GM19372 (cell line): ENCODE measurements around the gene EDN2.

Experiments
- ATAC-seq: cut with Tn5 transposase; IDR thresholded peaks from one replicate; pipeline ENCODE4 v1.9.1; 2021; ENCODE audit warnings: mild to moderate bottlenecking, low read depth, moderate library complexity; ENCODE audit not compliant: unreplicated experiment

Gene EDN2

GRCh38 chr1:41444246-41444645, 40.2 kb downstream of the EDN2 start:
- no peak for ATAC-seq

DNA sequence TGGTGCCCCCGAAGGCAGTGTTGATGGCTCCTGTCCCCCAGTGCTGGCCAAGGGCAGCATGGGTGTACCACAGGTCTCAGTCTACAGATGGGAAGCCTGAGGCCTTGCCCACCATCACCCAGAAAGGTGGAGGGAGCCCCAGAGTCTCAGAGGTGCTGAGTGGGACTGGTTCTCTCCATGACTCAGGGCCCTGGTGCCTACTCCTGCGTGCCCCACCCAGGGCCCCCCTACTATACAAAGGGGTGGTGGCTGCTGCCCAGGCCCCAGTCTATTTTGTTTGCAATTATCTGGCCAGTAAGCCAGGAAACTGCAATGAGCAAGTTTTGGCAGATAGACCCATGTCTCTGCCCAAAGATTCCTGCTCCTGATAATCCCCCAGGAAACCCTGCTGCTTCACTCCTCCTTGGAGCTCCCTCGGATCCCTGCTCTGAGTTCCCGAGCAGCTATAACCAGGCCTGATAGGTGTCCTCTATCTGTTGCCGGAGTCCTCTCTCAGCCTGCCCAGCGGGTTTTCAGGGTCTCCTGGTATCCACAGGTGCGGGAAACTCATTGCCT, 41.7 kb downstream of the EDN2 start:
- no peak for ATAC-seq

GRCh38 chr1:41440321-41441085, 44.0 kb downstream of the EDN2 start:
- ATAC-seq, result no peak

GRCh38 chr1:41439234-41439633, 45.2 kb downstream of the EDN2 start:
- ATAC-seq, result no peak

DNA sequence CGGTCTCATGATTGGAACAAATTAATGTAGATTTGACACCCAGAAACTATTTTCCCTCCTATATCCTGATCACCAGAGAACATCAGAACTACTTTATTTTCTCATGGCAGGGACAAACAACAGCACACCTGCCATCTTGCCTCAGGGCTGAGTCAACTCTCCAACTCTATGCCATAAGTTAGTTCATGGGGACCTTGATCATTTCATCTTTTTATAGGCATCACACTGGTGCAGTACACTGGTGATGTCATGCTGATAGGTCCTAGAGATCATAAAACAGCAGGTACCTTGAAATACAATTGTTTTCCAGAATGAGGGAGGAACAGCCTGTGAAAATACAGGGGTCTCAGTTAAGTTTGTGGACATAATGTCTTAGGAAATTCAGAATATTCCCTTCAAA, 45.8 kb downstream of the EDN2 start:
- no peak for ATAC-seq

- ATAC-seq, result no peak
Observed at GRCh38 chr1:41437011-41437355, 47.5 kb downstream of the EDN2 start.

- no peak for ATAC-seq
Observed at GRCh38 chr1:41436281-41437010, 48.0 kb downstream of the EDN2 start.

- ATAC-seq, result no peak
Observed at GRCh38 chr1:41435570-41436178, 48.8 kb downstream of the EDN2 start.

DNA sequence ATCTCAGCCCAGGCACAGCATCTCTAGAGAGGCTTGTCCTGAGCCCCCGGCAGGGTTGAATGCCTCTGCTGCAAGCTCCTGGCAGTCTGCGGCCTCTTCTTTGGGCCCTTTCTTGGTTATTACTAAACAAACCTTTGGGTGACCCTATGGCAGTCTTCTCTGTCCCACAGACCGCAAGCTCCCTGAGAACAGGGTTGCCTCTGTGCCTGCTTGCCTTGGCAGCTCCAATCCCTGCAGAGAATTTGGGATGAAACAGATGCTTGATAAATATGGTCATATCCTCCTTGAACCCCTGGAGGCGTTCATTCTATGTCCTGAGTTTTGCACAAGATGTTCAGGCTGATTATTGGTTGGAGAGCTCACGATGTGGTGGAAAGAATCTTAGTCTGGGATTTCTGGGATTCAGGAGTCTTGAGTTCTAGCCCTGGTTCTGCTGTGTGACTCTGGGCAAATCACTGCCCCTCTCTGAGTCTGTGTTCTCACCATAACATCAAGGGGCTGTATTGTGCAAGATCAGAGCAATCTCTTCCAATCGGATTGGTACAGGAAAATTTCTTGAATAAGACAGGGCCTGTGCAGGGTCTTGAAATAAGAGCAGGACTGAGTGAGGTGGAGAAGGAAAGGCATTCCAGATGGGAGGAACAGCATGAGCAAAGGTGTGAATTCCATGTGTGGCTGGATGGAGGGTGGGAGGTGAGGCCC, 49.6 kb downstream of the EDN2 start:
- ATAC-seq, result no peak

DNA sequence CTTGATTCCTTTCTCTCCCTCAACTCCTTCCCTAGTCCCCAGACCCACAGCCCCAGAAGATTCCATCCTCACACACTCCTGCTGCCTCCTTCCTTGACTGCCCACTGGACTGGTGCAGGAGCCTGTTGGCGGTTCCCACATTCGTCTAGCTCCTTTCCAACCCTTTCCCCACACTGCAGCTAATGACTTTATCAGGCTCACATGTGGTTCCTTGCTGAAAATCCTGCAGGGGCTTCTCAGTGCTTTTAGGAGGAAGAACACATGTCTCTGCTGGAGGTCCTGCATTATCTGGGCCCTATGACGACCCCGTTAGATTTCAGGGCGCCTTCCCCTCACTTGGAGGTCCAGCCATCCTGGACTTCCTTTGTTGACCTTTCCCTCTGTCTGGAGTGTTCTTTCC, 50.2 kb downstream of the EDN2 start:
- ATAC-seq, result no peak

- no peak for ATAC-seq
Observed at GRCh38 chr1:41433501-41433900, 51.0 kb downstream of the EDN2 start.

DNA sequence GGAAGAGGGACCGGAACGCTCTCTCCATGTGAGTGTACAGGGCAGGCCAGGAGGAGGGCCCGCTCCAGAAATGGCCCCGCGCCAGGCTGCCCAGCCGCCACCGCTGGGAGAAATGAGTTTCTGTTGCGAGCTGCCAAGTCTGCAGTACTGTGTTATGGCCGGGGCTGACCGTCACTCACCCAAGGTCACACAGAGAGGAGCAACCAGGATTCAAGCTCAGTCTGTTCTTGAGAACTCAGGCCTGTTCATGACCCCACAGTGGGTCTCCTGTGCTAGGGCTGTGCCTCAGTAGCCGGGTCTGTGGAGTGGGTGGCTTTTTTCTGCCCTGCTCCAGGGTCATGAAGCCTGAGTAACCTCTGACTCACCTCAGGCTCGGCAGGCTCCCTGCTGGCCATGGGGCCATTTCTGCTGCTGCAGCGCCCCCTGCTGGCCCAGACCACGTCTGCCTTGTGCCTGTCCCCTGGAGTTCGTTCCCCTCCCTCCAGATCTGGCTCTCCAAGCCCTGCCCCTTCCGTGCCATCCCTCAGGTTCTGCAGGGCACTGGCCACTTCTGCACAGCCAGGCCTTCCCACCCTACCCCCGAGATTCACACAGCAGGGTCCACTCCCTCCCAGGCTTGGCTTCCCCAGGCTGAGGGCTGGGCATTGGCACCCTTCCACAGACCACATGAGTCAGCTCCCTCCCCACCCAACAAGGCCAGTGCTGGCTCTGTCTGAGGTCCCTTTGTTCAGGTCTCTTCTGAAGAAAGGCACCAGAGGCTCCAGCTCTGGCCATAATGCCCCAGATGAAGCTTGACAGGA, 51.8 kb downstream of the EDN2 start:
- ATAC-seq, result no peak

GRCh38 chr1:41431490-41432350, 52.8 kb downstream of the EDN2 start:
- no peak for ATAC-seq

DNA sequence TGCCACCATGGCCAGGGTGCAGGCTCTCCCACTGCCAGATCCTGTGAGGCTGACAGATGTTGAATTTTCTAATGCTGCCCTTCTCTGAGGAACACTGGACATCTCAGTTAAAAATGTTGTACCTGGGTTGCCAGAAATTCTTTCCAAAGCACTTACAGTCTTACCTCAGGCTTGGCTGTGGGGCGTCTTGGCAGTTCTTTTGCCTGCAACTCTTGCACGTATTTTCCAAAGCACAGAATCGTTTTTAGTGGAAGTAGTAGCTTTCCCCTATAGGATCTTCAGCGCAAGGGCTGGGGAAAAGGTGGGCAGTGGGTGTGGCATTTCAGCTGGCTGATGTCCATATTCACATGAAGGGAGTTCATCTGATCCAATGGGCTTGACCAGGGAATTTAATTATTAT, 53.9 kb downstream of the EDN2 start:
- ATAC-seq, result no peak

DNA sequence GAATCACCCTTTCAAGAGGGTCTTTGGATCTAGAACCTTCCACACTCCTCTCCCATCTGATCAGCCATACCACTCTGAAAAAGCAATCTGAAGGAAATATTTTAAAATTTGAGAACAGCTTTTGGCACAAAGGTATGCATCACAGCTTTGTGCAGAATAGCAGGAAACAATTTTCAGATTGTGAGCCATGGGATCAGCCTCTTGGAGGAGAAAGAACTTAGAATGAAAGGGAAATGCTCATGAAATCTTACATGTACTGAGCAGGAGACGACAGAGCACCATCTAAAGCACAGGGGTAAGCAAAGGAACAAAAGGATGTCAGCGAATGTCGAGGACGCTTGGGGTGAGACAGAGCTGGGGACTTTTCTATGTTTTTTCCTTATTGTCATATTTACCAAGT, 54.4 kb downstream of the EDN2 start:
- ATAC-seq, result no peak

DNA sequence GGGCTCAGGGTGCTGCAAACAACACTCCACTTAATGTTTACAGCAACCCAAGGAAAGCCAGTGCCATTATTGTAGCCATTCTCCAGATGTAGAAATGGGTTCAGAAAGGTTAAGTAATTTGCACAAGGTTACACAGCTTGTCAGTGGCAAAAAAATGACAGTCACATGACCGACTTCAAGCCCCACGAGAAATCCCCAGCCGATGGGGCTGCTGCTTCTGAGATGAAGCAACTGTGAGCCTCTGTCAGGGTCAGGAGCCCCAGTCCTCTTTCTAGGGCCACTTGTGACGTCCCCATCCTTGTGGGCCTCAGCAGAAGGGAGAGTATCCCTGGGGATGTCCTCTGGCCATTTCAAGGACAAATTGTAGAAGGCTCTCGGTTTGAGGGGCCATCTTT, 54.8 kb downstream of the EDN2 start:
- ATAC-seq, result no peak
